ENCODE measurements around the gene MRPL49. TPM values are rescaled to one million over a fixed set of nuclear protein-coding genes. Genes with fewer than 3 reads are reported as not detected.

Gene MRPL49
- total and polyA plus RNA-seq, 2 of the 13 experiments (the other 11 are each of a cell fraction or from before 2014, with no cell fraction given) = 39.2 to 53.3 TPM

GRCh38 chr11:65121865-65122696 lies at the start of gene MRPL49, which contains the start of gene FAU (continued):
- TF ChIP-seq HNF1A (IDR thresholded peaks at IDR 0.05; ENCODE audit: low read depth) = peak; percentile 42; the same call in 1 of the 2 replicates
- peak; percentile 79 for TF ChIP-seq HNF1A (CRISPR knock-in tag; IDR thresholded peaks at IDR 0.05; ENCODE audit: borderline replicate concordance)
- TF ChIP-seq HINFP (CRISPR knock-in tag; IDR thresholded peaks at IDR 0.05; ENCODE audit: low read depth) = peak; percentile 57
- TF ChIP-seq THYN1 (CRISPR knock-in tag; IDR thresholded peaks at IDR 0.05; ENCODE audit: borderline replicate concordance, low read depth) = no peak
- TF ChIP-seq AKAP8 (CRISPR knock-in tag; IDR thresholded peaks at IDR 0.05) = no peak
- no peak for TF ChIP-seq RELA (CRISPR knock-in tag; IDR thresholded peaks at IDR 0.05)
- TF ChIP-seq TOPORS (CRISPR knock-in tag; IDR thresholded peaks at IDR 0.05) = no peak
- TF ChIP-seq PREB (CRISPR knock-in tag; IDR thresholded peaks at IDR 0.05) = no peak
- TF ChIP-seq SRY (CRISPR knock-in tag; IDR thresholded peaks at IDR 0.05) = no peak
- no peak for TF ChIP-seq ZNF101 (CRISPR knock-in tag; IDR thresholded peaks at IDR 0.05; ENCODE audit: borderline replicate concordance, low read depth)
- no peak; the same call in 1 of the 2 replicates for TF ChIP-seq ZNF816 (CRISPR knock-in tag; IDR thresholded peaks at IDR 0.05; ENCODE audit: borderline replicate concordance)
- TF ChIP-seq SAP130 (CRISPR knock-in tag; IDR thresholded peaks at IDR 0.05; ENCODE audit: low read depth) = peak; percentile 98
- 0 out of 2 replicates have a peak, but pooled peaks have one; percentile 41 for TF ChIP-seq ZNF564 (CRISPR knock-in tag; IDR thresholded peaks at IDR 0.05)
- TF ChIP-seq BCL6 (CRISPR knock-in tag; IDR thresholded peaks at IDR 0.05) = 0 out of 2 replicates have a peak, but pooled peaks have one; percentile 14
- no peak for TF ChIP-seq JUND (CRISPR knock-in tag; IDR thresholded peaks at IDR 0.05)
- TF ChIP-seq ZFYVE20 (CRISPR knock-in tag; IDR thresholded peaks at IDR 0.05; ENCODE audit: borderline replicate concordance, low read depth) = no peak
- TF ChIP-seq ZNF780A (CRISPR knock-in tag; IDR thresholded peaks at IDR 0.05) = peak; percentile 56; the same call in 1 of the 2 replicates
- TF ChIP-seq ZNF34 (CRISPR knock-in tag; IDR thresholded peaks at IDR 0.05; ENCODE audit: borderline replicate concordance) = 0 out of 2 replicates have a peak, but pooled peaks have one; percentile 86
- no peak for TF ChIP-seq JARID2 (CRISPR knock-in tag; IDR thresholded peaks at IDR 0.05; ENCODE audit: insufficient replicate concordance)
- TF ChIP-seq SMAD3 (CRISPR knock-in tag; IDR thresholded peaks at IDR 0.05) = no peak; the same call in 1 of the 2 replicates
- TF ChIP-seq RNF2 (conservative IDR thresholded peaks at IDR 0.05; ENCODE audit: low read depth) = peak; percentile 37; the same call in 1 of the 2 replicates
- peak; percentile 65 for TF ChIP-seq ZNF777 (CRISPR knock-in tag; IDR thresholded peaks at IDR 0.05)

Measured in HepG2 (cell line).